ENCODE data around the gene VTCN1. TPM values are rescaled to one million over a fixed set of nuclear protein-coding genes. Genes with fewer than 3 reads are reported as not detected.
"Not testable (repeated sequence)": the region's sequence is repeated elsewhere in the genome, so short reads cannot be mapped to it uniquely, and the experiment has no call there.

Gene VTCN1
- total and polyA plus RNA-seq, 8 donors = 0.48 to 3.2 (median 0.65) TPM; not detected in 4

DNA sequence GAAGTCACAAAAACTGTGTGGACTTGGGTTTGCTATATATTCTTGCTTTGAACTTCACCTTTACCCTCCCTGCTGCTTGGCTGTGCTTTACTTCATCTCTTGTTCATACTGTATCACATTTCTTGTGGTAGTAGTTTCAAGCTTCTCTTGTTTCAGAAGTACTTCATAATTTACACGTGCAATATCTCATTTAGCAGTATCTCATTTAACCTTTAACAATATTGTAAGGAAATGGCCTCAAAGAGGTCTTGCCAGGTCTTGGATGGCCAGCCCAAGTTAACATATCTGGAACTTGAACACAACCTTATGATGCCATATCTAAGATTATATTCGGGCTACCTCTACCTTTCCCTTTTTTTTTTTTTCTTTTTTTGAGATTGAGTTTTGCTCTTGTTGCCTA is 87.5 kb downstream of the VTCN1 start:
- Histone ChIP-seq H3K4me1 (peaks cover 5 to 26% (median 24%) of the 10 kb centered on the region in 4 donors), H3K9me3 (no peaks in the 10 kb centered on the region), H3K4me3 (no peak overlapping the region), H3K27ac (no peak overlapping the region), H3K27me3 (no peaks in the 10 kb centered on the region), H3K36me3 (no peaks in the 10 kb centered on the region)
- no peak for DNase-seq
- intact Hi-C loops (cut with DNase I; ENCODE audit: low total_unique reads) = no loop called here
- no peak for TF ChIP-seq EP300 (IDR thresholded peaks at IDR 0.05)
- no peak for TF ChIP-seq POLR2AphosphoS5 (IDR thresholded peaks at IDR 0.05)
- TF ChIP-seq POLR2A (IDR thresholded peaks at IDR 0.05) = no peak
- TF ChIP-seq, protein P1, sequence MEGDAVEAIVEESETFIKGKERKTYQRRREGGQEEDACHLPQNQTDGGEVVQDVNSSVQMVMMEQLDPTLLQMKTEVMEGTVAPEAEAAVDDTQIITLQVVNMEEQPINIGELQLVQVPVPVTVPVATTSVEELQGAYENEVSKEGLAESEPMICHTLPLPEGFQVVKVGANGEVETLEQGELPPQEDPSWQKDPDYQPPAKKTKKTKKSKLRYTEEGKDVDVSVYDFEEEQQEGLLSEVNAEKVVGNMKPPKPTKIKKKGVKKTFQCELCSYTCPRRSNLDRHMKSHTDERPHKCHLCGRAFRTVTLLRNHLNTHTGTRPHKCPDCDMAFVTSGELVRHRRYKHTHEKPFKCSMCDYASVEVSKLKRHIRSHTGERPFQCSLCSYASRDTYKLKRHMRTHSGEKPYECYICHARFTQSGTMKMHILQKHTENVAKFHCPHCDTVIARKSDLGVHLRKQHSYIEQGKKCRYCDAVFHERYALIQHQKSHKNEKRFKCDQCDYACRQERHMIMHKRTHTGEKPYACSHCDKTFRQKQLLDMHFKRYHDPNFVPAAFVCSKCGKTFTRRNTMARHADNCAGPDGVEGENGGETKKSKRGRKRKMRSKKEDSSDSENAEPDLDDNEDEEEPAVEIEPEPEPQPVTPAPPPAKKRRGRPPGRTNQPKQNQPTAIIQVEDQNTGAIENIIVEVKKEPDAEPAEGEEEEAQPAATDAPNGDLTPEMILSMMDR (IDR thresholded peaks at IDR 0.05) = no peak
- WGBS, 5 donors = 78 to 93% (median 89%) methylated on average over 2 of the region's 2 CpGs

DNA sequence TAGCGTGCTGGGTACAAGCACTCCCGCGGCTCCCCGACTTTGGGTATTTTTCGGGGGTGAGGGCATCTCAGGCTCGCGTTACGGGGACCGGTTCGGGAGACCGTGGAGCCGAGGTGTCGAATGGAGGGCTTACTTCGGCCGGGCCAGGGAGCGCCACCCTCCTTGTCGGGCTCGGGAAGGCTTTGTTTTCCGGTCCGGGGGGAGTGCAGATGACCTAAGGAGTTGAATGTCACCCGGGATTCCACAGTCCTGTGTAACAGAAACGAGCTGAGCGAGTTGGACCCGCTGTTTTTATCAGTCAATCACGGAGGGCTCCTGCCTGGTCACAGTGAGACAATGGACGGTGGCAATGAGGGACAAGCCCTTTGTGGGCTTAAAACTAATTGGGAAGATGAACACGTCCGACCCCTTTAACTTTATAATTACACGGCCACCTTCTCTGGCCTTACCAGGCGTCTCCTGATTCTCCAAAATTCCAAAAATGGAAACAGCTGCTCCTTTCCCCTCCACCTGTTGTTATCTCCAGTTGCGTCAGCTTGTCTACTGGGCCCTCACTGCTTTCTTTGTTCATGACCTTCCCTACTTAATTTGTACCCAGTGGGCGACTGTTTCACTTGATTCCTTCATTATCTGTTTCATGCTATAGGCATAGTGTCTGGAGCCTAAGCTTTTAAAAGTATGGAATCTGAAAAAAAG is 88.2 kb downstream of the VTCN1 start:
- intact Hi-C loops (cut with DNase I; ENCODE audit: low total_unique reads) = no loop called here
- TF ChIP-seq, protein P1 (IDR thresholded peaks at IDR 0.05) = peak in 2 of 7 experiments; percentile 13 to 18
- TF ChIP-seq POLR2A (IDR thresholded peaks at IDR 0.05) = no peak
- no peak for TF ChIP-seq EP300 (IDR thresholded peaks at IDR 0.05)
- DNase-seq = no peak
- Histone ChIP-seq H3K4me3 (peak overlapping the region; percentile 69 to 81 (median 76)), H3K4me1 (peaks cover 5 to 28% (median 24%) of the 10 kb centered on the region in 4 donors), H3K9me3 (no peaks in the 10 kb centered on the region), H3K27ac (peak overlapping the region; percentile 86 to 94 (median 91)), H3K27me3 (no peaks in the 10 kb centered on the region), H3K36me3 (no peaks in the 10 kb centered on the region)
- 22 to 31% (median 24%) methylated on average over 25 to 32 of the region's 32 CpGs for WGBS, 5 donors

DNA sequence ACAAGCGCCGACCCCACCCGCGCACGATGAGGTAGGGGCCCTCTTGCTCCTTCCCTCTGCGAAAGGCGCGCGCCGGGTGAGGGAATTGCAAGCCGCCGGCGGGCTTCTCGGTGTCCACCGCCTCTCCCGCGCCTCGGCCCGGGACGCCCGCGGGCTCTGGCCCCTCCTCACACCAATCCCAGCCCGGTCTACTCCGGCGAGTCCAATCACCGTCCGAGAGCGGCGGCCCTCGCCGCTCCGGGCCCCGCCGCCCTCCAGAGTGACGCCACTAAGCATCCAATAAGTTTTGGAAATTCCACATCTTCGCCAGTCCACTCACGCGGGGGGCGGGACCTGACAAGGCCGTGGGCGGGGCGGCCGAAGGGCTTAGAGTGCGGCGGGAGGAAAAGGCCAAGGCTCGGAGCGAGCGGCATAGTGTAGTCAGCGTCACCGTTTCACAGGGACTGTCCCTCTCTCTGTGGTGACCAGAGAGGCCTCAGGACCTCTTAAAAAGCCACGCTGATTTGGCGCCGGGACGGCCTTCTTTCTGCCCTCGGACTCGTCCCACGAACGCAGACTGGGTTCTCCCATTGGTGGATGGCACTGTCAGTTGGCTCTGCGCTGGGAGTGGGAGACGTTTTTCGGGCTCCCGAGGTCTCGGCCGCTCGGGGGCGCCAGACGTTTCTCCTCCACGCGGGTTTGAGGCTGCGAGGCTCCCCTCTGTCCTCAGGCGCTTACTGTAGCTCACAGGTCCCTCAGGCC is 89.0 kb downstream of the VTCN1 start, which contains the start of gene TRIM45:
Gene TRIM45, minus strand, starts transcription at position 161 of the 741 bp plus-strand sequence. CDS start 548 bp downstream, outside the sequence.
- Histone ChIP-seq H3K36me3 (no peaks in the 10 kb centered on the region), H3K27me3 (no peaks in the 10 kb centered on the region), H3K4me1 (peaks cover 5 to 28% (median 25%) of the 10 kb centered on the region in 4 donors), H3K27ac (peak within 1 kb of the TSS; percentile 86 to 94 (median 91)), H3K9me3 (no peaks in the 10 kb centered on the region), H3K4me3 (peak within 1 kb of the TSS; percentile 69 to 81 (median 76))
- DNase-seq = peak; percentile 97 to 98
- intact Hi-C loops (cut with DNase I; ENCODE audit: low total_unique reads) = no loop called here
- 0 to 1% (median 0%) methylated on average over 34 to 71 of the region's 71 CpGs for WGBS, 5 donors
- peak in 1 of 4 donors; percentile 18 for TF ChIP-seq POLR2A (IDR thresholded peaks at IDR 0.05)
- TF ChIP-seq, protein P1 (IDR thresholded peaks at IDR 0.05) = peak in 5 of 7 experiments; percentile 57 to 76 (median 58)
- peak in 2 of 3 donors; percentile 30 to 64 for TF ChIP-seq POLR2AphosphoS5 (IDR thresholded peaks at IDR 0.05)
- no peak for TF ChIP-seq EP300 (IDR thresholded peaks at IDR 0.05)

DNA sequence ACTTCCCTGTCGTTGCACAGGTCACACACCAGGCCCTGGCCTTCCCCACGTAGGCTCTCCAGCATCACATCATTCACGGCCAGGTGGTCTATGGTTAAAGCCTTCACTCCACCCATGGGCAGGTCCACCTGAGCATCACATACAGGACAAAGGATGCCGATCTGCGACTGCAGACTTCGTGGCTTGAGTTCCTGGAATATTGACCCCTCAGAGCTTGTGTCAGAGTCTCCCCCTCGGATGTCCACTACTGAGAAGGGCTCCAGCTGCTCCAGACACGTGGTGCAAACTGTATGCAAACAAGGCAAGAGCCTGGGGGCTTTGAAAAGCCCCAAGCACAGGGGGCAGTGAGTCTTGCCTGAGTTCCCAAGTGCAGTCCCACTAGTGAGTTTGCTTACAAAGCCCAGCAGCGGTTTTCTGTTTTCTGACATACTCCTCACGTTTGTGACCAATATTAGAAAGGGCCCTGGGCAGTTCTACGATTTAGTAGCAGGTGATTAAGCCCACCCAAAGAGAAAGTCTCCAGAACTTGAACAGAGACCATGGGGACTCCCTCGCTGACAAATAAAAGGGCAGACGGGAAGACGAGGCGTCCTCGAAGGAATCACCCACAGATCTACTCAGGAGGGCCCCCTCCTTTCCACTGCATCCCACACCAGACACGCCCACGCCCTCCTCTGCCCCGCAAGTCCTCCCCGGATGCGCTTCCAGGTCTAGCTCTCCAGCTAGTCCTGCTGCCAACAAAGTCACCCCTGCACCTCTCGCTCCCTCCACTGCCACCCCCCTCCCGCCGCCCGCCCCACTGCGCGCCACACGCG is 89.7 kb downstream of the VTCN1 start:
- peak overlapping the region; percentile 86 to 94 (median 91) for H3K27ac ChIP-seq
- no peaks in the 10 kb centered on the region for H3K27me3 ChIP-seq
- WGBS, 5 donors = 11 to 20% (median 13%) methylated on average over 16 to 29 of the region's 29 CpGs
- peak overlapping the region; percentile 69 to 81 (median 76) for H3K4me3 ChIP-seq
- intact Hi-C loops (cut with DNase I; ENCODE audit: low total_unique reads) = no loop called here
- TF ChIP-seq EP300 (IDR thresholded peaks at IDR 0.05) (no peak), POLR2A (IDR thresholded peaks at IDR 0.05) (no peak)
- peaks cover 5 to 28% (median 25%) of the 10 kb centered on the region in 4 donors for H3K4me1 ChIP-seq
- H3K9me3 ChIP-seq = no peaks in the 10 kb centered on the region
- peaks cover 0 to 4% (median 0%) of the 10 kb centered on the region in 4 donors for H3K36me3 ChIP-seq
- peak in 1 of 2 donors; percentile 31 for DNase-seq

DNA sequence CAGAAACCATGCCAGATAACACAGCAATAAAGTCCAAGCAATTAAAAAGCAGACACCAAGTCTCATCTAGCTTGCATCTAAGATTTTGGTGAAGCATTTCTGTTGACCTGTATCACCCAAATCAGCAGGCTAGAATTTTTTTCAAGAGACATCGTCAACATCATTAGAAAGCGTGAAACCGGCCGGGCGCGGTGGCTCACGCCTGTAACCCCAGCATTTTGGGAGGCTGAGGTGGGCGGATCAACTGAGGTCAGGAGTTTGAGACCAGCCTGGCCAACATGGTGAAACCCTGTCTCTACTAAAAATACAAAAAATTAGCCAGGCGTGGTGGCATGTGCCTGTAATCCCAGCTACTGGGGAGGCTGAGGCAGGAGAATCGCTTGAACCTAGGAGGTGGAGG is 91.6 kb downstream of the VTCN1 start:
- H3K4me3 ChIP-seq; intact Hi-C loops (cut with DNase I; ENCODE audit: low total_unique reads); DNase-seq; H3K27me3 ChIP-seq; H3K9me3 ChIP-seq; H3K27ac ChIP-seq: not testable (repeated sequence)
- 92 to 98% (median 96%) methylated on average over 9 to 10 of the region's 10 CpGs for WGBS, 5 donors
- Histone ChIP-seq H3K36me3 (peaks cover 0 to 16% (median 13%) of the 10 kb centered on the region in 4 donors), H3K4me1 (peaks cover 5 to 28% (median 25%) of the 10 kb centered on the region in 4 donors)
